Mononuclear cell (primary cell): Measurements from ENCODE around the gene ATXN1. TPM values are rescaled to one million over a fixed set of nuclear protein-coding genes. Genes with fewer than 3 reads are reported as not detected.

Experiments used
- H3K27me3 ChIP-seq: 2 replicates; pipeline ENCODE4 v1.6.0; 2011; ENCODE audit warnings: low read length, control low read depth; ENCODE audit not compliant: insufficient read depth
- H3K4me1 ChIP-seq: 2 replicates; pipeline ENCODE4 v1.5.1; 2011; ENCODE audit warnings: mild to moderate bottlenecking, low read length, control low read depth; ENCODE audit not compliant: insufficient read depth
- H3K4me3 ChIP-seq: 2 replicates; pipeline ENCODE4 v1.5.1; 2011; ENCODE audit warnings: mild to moderate bottlenecking, low read length, moderate library complexity
- H3K9me3 ChIP-seq: 2 replicates; pipeline ENCODE4 v1.5.1; 2011; ENCODE audit warnings: low read depth, mild to moderate bottlenecking, control low read depth, low read length
- total RNA-seq: library from RNA; depleted of rRNA; stranded (reverse); fragments of >200 nt; gene quantifications from one replicate; pipeline ENCODE4 v1.2.3, GENCODE V29; 2012

Gene ATXN1
- total RNA-seq, 1 donor: 83.4 TPM

DNA sequence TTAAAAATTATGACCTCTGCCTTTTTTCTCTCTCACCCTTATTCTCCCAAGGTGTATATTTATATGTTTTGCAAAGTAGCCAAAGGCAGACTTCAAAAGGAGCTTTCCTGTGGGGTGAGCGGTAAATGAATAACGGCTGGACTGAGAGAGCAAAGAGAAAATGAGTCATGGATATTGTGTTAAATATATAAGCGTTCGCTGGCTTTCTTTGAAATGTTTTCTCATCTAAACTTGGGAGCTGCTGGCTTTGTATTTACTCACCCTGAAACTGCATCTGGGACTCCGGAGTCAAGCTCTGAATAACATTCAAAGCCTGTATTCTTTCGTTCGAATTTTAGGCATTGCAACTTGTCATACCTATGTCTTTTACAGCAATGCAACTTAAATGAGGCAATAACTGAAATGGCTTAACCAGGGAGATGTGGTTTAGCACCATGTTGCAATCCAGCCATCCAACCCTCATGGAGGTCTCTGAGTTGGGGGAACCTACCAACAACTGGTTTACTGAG lies 32.0 kb downstream of the ATXN1 start:
- no peaks in the 10 kb centered on the region for H3K27me3 ChIP-seq
- H3K9me3 ChIP-seq: no peaks in the 10 kb centered on the region
- H3K4me1 ChIP-seq: peaks cover 73% of the 10 kb centered on the region
- H3K4me3 ChIP-seq: no peak overlapping the region

GRCh38 chr6:16728513-16729182 lies 32.6 kb downstream of the ATXN1 start:
- H3K4me3 ChIP-seq: no peak overlapping the region
- H3K4me1 ChIP-seq: peaks cover 79% of the 10 kb centered on the region
- H3K27me3 ChIP-seq: no peaks in the 10 kb centered on the region
- H3K9me3 ChIP-seq: no peaks in the 10 kb centered on the region

GRCh38 chr6:16727996-16728395 lies 33.3 kb downstream of the ATXN1 start:
- Histone ChIP-seq H3K4me1 (peaks cover 79% of the 10 kb centered on the region), H3K9me3 (no peaks in the 10 kb centered on the region), H3K4me3 (no peak overlapping the region), H3K27me3 (no peaks in the 10 kb centered on the region)

GRCh38 chr6:16725145-16725864 lies 36.0 kb downstream of the ATXN1 start:
- H3K9me3 ChIP-seq: no peaks in the 10 kb centered on the region
- H3K27me3 ChIP-seq: no peaks in the 10 kb centered on the region
- no peak overlapping the region for H3K4me3 ChIP-seq
- H3K4me1 ChIP-seq: peaks cover 59% of the 10 kb centered on the region

DNA sequence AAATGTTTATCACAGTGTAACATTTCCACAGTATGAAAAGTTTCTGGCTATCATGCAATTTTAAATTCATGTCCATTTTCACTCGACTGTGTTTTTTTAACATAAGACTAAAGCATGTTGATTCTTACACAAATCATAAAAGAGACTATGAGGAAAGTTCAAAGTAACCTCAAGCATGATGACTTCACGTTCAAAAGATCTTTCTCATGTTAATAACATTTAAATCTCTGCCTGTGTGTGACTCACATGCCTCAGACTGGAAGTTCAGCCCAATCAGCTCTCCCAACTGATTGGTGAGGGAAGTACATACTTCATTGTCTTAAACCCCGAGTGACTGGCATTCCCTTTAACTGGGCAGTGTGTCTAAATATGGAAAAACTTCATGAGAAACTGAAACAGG lies 37.4 kb downstream of the ATXN1 start:
- H3K9me3 ChIP-seq: no peaks in the 10 kb centered on the region
- no peaks in the 10 kb centered on the region for H3K27me3 ChIP-seq
- H3K4me1 ChIP-seq: peaks cover 46% of the 10 kb centered on the region
- no peak overlapping the region for H3K4me3 ChIP-seq

- Histone ChIP-seq H3K4me3 (no peak overlapping the region), H3K27me3 (no peaks in the 10 kb centered on the region), H3K9me3 (no peaks in the 10 kb centered on the region), H3K4me1 (peaks cover 45% of the 10 kb centered on the region)
Observed at GRCh38 chr6:16723402-16723801, 37.9 kb downstream of the ATXN1 start.

- no peaks in the 10 kb centered on the region for H3K27me3 ChIP-seq
- no peak overlapping the region for H3K4me3 ChIP-seq
- peaks cover 42% of the 10 kb centered on the region for H3K4me1 ChIP-seq
- H3K9me3 ChIP-seq: no peaks in the 10 kb centered on the region
Observed at GRCh38 chr6:16722630-16723029, 38.6 kb downstream of the ATXN1 start.

GRCh38 chr6:16721977-16722376 lies 39.3 kb downstream of the ATXN1 start:
- H3K4me3 ChIP-seq: no peak overlapping the region
- no peaks in the 10 kb centered on the region for H3K27me3 ChIP-seq
- peaks cover 40% of the 10 kb centered on the region for H3K4me1 ChIP-seq
- no peaks in the 10 kb centered on the region for H3K9me3 ChIP-seq

GRCh38 chr6:16720861-16721260 lies 40.4 kb downstream of the ATXN1 start:
- H3K4me3 ChIP-seq: no peak overlapping the region
- peaks cover 30% of the 10 kb centered on the region for H3K4me1 ChIP-seq
- no peaks in the 10 kb centered on the region for H3K27me3 ChIP-seq
- H3K9me3 ChIP-seq: no peaks in the 10 kb centered on the region

DNA sequence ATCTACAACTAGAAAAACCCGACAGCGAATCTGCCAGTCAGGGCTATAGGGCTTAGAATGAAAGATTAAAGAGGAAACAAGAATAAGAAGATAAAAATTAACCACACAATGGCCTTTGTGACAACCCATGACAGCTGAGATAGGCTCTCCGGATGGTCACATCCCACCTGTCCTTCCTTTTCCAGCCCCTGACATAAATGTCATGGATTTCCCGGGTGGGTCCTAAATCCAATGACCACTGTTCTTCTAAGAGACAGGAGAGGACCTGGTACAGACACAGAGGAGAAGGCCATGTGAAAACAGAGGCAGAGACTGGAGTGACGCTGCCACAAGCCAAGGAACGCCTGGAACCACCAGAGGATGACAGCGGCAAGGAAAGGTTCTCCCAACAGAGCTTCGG lies 41.8 kb downstream of the ATXN1 start:
- no peak overlapping the region for H3K4me3 ChIP-seq
- no peaks in the 10 kb centered on the region for H3K9me3 ChIP-seq
- H3K27me3 ChIP-seq: no peaks in the 10 kb centered on the region
- H3K4me1 ChIP-seq: peaks cover 16% of the 10 kb centered on the region

- no peaks in the 10 kb centered on the region for H3K9me3 ChIP-seq
- H3K4me1 ChIP-seq: peaks cover 17% of the 10 kb centered on the region
- H3K4me3 ChIP-seq: no peak overlapping the region
- no peaks in the 10 kb centered on the region for H3K27me3 ChIP-seq
Observed at GRCh38 chr6:16718356-16718755, 42.9 kb downstream of the ATXN1 start.

- Histone ChIP-seq H3K27me3 (no peaks in the 10 kb centered on the region), H3K4me3 (no peak overlapping the region), H3K4me1 (peaks cover 27% of the 10 kb centered on the region), H3K9me3 (no peaks in the 10 kb centered on the region)
Observed at GRCh38 chr6:16717275-16717942, 43.9 kb downstream of the ATXN1 start.

DNA sequence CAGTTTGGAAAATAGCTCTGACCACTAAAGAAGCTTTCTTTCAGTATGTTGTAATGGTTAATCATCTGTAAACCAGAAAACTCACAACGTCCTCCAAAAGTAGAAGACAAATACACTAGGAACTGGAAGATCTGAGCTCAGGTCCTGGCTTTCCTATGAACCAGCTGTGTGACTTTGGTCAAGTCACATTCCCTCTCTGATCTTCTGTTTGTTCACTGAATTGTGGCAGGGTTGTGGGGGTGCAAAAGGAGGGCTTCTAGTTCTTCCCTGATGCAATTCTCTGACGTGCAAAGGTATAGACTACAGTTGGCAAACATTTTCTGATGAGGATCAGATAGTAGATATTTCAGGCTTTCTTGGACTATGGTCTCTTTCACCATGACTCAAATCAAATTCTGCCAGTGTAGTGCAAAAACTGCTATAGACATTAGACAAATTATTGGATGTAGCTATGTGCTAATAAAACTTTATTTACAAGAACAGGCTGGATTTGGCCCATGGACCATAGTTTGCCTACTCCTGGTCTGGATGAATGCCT lies 44.9 kb downstream of the ATXN1 start:
- no peaks in the 10 kb centered on the region for H3K9me3 ChIP-seq
- H3K27me3 ChIP-seq: no peaks in the 10 kb centered on the region
- H3K4me1 ChIP-seq: peaks cover 37% of the 10 kb centered on the region
- H3K4me3 ChIP-seq: no peak overlapping the region

DNA sequence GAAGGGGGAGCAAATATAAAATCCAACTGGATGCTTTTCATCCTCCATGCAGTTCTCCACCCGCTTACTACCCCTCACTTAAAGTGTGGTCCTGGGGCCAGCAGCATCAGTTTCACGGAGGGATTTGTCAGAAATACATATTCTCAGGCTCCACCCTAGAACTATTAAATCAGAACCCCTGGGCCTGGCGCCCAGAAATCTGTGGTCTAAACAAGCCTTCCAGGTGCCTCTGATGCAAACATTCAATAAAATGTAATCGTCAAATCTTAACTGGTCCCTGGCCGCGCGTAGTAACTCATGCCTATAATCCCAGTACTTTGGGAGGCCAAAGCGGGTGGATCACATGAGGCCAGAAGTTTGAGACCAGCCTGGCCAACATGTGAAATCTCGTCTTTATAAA lies 47.7 kb downstream of the ATXN1 start:
- no peaks in the 10 kb centered on the region for H3K27me3 ChIP-seq
- H3K4me3 ChIP-seq: no peak overlapping the region
- peaks cover 45% of the 10 kb centered on the region for H3K4me1 ChIP-seq

DNA sequence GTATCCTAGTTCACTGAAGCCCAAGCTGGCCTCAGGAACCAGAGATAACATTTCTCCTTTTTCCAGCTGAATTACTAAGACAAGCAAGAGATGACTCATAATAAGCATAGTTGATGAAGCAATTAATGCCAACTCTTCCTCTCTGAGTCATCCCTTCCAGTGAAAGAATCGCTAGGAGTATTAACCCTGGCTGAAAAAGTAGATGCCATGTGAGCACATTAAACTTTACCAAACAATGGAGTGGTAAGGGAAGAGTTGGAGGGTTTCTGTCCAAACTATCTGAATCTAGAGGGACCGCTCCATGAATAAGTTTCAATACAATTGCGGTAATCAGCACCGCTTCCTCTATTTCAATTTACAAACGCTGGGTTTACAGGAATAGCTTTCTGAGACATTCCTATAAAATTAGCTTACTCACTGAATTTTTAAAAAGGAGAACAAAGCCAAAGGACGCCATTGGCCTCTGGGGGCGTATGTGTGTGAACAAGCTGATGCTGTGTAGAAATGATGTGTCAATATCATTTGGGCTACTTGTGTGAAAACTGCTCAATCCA lies 48.3 kb downstream of the ATXN1 start:
- no peaks in the 10 kb centered on the region for H3K9me3 ChIP-seq
- no peak overlapping the region for H3K4me3 ChIP-seq
- H3K4me1 ChIP-seq: peaks cover 40% of the 10 kb centered on the region

More for the DNA sequence above, 47.7 kb downstream of the ATXN1 start:
- no peaks in the 10 kb centered on the region for H3K9me3 ChIP-seq

More for the DNA sequence above, 48.3 kb downstream of the ATXN1 start:
- H3K27me3 ChIP-seq: no peaks in the 10 kb centered on the region
